T47D (cell line): ENCODE measurements around the gene RASL11B.

ENCODE experiments used
- DNase-seq, 2 experiments: peaks; one replicate each; pipeline versions ENCODE4 v3.0.0 to v3.0.0-alpha.2; 2011 to 2012; ENCODE audit warnings: low read depth in 1 of 2, low spot score in 1 of 2
- JUND ChIP-seq: IDR thresholded peaks from 2 replicates; pipeline ENCODE4 v1.6.1; 2012; ENCODE audit warnings: low read depth
- in situ Hi-C: cut with HindIII; loops from 2 replicates; pipeline ENCODE4 v1.10.0; 2016; ENCODE audit warnings: low sequenced_read_pairs, low pct_unique_long_range_greater_than_20kb

Gene RASL11B

DNA sequence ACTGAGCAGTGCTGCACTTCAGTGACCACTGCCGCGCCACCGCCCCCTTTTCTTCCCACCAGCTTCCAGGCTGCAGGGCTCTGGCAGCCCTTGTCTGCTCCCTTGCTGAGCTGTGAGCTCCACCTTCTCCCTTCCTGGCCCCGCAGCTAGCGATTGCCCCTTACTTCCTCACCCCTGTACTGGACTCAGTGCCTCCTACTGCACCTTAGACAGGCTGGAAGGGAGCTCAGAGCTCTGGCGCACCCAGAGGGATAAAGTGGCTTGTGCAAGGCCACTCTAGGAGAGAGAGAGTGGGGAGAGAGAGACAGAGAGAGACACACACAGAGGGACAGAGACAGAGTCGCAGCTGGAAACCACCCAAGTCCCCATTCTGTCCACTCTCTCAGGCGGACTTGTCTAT lies 6.0 kb downstream of the RASL11B start:
- DNase-seq, result peak in 1 of 2 experiments; percentile 27

DNA sequence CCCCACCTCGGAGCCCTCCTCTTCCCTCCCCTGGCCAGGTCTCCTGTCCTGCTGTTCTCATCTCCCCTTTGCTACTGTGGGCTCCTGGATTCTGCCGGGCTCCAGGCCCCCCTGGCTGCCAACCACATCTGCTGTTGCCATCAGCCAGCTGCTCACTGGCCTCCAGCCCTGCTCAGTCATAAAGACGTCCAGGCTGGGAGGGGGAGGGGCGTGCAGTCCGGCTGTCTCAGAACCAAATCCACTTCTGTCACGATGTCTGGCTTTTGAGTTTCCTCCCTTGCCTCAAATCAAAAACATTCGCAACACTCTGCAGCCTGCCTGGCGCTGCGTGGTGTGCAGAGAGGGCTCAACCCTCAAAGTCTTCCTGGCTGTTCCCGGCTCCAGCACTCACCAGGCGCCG lies 7.1 kb downstream of the RASL11B start:
- no peak for TF ChIP-seq JUND
- DNase-seq, result no peak
- in situ Hi-C loops, result no loop called here

More for the DNA sequence above, 6.0 kb downstream of the RASL11B start:
- TF ChIP-seq JUND, result no peak
- in situ Hi-C loops, result no loop called here

DNA sequence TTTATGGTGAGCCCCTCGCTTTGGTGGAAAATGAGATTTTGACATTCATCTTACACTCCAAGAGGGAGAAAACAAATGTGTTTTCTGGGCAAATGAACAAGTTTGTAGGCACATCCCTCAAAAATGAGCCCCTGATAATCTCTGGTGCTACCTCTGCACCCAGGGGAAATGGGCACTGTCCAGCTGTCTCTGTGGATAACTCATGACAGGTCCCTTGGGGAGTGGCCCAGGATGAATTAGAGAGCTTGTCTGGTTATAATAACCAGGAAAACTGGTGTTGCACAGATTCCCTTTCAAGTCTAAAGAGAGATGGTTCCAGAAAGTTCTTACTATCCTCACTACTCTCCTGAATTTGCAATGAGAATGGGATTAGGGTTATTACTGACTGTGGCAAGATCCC lies 7.5 kb downstream of the RASL11B start:
- in situ Hi-C loops, result no loop called here
- DNase-seq, result no peak
- no peak for TF ChIP-seq JUND

DNA sequence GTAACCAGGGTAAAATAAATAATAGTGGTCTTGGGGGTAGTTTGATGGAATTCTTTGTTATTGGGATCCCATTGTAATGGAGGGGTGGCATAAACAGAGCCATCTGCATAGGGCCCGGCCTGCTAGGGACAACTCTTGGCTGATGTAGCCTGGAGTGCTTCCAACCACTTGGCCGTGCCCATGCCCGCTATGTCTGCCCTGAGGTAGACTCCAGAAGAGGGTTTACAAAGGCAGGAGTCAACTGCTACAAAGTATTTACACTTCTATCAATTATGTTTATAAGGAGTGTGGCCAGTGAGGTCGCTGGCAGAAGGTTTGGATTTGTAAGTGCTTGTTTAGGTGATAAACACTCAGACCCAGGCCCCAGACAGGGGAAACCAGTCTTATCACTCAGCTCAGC lies 8.1 kb downstream of the RASL11B start:
- no peak for TF ChIP-seq JUND
- in situ Hi-C loops, result no loop called here
- no peak for DNase-seq

DNA sequence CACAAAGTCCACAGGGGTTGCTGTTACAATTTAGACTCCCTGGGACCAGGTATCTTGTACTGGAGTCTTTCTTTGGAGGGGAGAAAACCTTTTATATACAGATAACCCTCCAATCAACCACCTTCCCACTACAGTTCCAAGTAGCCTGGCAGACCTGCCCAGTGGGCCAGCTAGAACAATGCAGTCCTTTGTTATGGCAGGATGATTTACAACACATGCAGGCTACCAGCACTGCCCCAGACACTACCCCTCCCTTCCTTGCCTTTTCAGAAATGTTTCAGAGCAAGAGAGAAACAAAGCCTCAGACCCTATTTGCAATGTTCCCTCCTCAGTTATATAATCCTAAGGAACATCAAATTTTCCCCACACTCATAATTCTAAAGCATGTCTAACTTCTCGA lies 11.1 kb downstream of the RASL11B start:
- DNase-seq, result no peak
- no peak for TF ChIP-seq JUND
- in situ Hi-C loops, result no loop called here

DNA sequence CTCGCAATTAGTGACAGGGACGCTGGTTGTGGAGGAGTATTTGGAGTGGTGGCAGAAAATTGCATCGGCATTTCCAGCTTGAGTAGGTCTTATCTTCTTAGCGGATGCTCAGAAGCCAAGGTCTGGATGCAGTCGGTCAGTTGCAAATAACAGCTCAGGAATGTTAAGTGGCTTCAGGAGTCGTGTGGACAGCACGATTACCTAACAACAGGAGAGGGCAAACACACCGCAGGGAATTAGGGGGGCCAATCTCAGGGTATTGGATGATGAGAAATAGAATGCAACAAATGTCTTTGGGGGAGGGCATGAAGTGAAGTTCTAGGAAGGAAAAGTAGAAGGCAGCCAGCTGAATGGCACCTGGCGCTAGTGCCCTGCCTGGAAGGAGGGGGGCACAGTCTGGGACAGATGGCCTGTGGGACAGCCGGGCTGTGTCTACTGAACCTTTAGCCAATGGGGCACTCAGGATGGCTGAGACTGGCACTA lies 11.8 kb downstream of the RASL11B start:
- no peak for DNase-seq
- no peak for TF ChIP-seq JUND
- in situ Hi-C loops, result no loop called here

DNA sequence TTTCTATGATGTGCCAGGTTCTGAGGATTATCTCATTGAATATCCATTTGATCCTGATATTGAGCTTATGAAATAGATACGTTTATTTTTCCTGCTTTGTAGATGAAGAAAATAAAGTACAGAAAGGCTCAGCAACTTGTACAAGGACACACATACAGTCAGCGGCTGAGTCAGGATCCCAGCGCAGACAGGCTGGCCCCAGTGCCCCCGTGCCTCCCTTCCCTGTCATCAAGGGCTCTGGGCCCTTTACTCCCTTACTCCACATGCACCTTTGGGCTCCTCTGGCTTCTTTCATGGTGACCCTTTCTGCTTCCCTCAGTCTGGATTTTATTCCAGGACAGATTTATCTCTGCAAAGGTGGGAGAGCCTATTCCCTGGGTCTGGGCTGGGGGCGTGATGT lies 12.8 kb downstream of the RASL11B start:
- in situ Hi-C loops, result no loop called here
- TF ChIP-seq JUND, result no peak
- DNase-seq, result no peak

DNA sequence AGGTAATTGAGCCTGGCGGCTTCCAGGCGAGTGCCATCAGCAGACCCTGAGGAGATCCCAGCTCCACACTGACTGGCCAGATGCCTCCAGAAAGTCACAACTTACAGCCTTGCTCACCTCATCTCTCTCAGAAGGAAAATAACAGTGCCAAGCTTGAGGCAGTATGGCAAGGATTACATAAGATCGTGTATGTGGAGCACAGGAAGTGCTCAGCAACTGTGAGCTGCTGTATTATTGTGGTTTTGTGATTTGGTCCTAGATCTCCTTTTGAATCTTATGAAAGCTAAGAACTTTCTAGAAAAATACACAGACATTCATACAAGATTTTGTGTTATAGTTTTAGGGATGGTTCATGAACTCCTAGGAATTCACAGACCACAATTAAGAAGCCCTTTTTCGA lies 14.0 kb downstream of the RASL11B start:
- no peak for TF ChIP-seq JUND

DNA sequence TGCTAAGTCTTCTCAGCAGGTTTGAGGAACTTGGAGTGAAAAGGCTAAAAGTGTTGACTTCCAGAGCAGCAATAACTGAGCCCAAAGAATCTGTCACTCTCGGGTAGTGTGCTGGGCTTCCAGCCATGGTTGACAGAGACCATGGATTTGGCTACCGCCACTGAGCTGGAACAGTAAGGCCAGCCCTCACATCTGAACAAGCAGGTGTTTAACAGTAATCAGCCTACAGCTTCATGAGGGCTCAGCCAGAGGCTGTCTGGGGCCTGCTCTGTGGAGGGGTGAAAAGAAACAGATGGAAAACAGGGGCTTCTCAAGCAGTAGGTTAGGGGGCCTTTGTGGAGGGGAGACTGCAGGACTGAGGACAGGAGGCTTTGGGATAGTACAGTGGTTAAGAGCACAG lies 14.9 kb downstream of the RASL11B start:
- in situ Hi-C loops, result no loop called here
- no peak for DNase-seq
- no peak for TF ChIP-seq JUND

More for the DNA sequence above, 14.0 kb downstream of the RASL11B start:
- no peak for DNase-seq
- in situ Hi-C loops, result no loop called here

DNA sequence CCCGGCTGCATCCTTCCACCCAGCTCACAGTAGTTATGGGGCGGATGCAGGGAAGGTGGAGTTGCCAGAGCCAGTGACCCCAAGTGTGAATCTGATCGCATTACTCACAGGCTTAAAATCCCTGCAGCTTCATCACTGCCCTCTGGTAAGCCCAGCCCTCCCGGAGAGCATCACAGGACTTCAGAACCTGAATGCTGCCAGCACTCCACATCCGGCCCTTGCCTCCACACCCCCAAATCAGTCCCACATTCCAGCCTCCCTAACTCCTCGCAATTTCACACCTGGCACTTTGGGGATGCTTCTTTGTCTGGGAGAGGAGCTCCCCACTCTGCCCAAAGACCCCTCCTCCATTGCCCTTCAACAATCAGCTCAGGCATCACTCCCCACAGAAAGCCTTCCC lies 15.6 kb downstream of the RASL11B start:
- in situ Hi-C loops, result no loop called here
- no peak for TF ChIP-seq JUND

DNA sequence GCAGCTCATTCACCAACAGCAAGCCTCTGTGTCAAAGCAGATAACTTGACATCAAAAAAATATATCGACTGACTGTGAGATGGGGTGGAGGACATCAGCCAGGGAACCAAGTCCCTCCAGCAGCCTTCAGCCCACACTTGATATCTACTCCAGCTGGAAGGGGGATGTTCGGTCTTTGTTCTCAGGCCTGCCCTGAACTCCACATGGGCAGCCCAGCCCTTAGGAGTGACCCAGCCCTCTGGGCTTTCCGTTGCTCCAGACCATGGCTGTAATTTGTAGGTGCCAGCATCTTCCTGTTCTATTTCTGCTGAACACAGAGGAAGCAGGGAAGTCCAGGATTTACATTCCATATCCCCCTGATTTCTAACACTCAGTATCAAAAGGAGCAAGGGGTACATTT lies 17.4 kb downstream of the RASL11B start:
- in situ Hi-C loops, result no loop called here
- no peak for DNase-seq
- TF ChIP-seq JUND, result no peak

More for the DNA sequence above, 15.6 kb downstream of the RASL11B start:
- no peak for DNase-seq

DNA sequence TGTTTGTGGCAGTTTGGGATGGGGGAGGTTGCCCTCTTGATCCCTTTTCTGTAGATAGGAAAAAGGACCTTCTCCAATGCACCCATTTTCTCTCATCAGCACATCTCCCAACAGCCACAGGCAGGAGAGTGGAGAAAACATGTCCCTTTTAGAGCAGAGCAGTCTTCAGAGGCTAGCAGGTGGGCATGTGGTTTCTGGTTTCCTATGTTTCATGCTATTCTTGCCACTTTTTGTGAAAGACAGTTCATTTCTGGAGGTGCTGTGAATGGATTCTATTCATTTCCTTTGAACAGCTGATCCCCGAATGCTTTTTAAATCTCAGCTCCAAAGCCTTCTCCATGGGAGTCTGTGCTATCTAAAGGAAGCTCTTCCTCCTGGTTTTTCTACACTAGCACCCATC lies 18.9 kb downstream of the RASL11B start:
- no peak for TF ChIP-seq JUND
- DNase-seq, result no peak

DNA sequence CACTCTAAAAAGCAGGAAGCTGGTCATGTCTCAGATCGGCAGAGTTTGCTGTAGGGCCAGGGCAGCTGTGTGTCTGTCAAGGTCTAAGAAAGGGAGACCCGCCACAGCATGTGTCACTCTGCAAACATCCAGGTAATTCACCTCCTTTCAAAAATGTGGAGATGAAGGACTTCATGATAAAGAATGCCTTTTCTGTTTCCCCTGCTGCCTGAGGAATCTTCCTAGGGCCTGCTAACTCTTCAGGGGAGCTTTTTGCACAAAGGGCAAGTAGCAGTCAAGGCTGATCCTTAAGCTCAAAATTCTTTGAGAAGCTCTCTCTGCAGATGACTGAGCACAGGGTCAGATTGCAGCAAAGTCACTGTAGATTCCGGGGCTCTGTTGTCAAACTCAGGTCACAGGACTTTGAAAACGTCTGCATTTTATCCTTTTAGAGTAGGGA lies 21.1 kb downstream of the RASL11B start:
- TF ChIP-seq JUND, result no peak
- in situ Hi-C loops, result no loop called here
- no peak for DNase-seq

More for the DNA sequence above, 18.9 kb downstream of the RASL11B start:
- in situ Hi-C loops, result no loop called here
